A172 (cell line): Measurements from ENCODE around the gene RET. TPM values are rescaled to one million over a fixed set of nuclear protein-coding genes. Genes with fewer than 3 reads are reported as not detected.
"Not testable (repeated sequence)": the region's sequence is repeated elsewhere in the genome, so short reads cannot be mapped to it uniquely, and the experiment has no call there.

ENCODE experiments used
- DNase-seq: peaks from one replicate; pipeline ENCODE4 v3.0.0-alpha.2; 2015; ENCODE audit warnings: low spot score
- total RNA-seq: library from RNA; depleted of rRNA; stranded (reverse); fragments of >200 nt; shearing (Covaris generic); gene quantifications from 2 replicates; pipeline ENCODE4 v1.2.3, GENCODE V29; 2014

Gene RET
- total RNA-seq, 1 experiment from 2014 or later: 5.3 TPM

DNA sequence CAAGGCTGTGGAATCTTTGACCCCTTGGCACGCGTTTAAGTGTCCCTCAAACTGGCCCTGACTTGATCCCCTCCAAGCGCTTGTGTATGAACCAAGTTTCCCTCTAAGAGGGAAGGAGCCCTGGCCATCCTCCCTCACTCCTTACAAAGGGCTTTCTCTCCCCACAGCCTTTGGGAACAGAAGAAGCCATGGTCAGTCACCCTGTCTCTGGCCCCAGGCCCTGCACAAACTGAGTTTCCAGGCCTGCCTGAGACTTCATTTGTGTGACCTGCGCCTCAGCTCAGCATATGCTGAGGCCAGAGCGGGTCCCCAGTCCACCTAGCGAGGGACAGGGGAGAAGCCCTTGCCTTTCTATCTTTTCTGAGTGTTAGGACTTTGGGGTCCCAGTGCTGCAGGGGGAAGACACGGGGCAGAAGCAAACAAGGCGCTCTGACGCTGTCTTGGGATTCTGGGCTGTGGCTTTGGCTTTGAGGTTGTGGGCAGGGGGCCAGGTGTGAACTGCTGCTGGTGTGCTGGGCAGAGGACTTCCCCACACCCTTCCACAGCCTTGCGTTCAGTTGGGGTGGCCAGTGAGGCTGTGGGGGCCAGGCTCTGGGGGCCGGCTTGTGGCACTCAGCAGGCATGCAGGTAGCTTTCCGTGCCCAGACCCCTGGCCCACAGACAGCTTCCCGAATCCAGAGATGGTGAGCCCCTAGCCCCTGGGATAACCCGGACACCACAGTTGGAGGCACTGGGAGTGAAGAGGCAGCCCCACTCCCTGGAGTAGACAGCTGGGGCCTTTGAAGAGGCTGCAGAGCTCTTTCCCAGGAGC lies 1.5 kb downstream of the RET start:
- DNase-seq: no peak

DNA sequence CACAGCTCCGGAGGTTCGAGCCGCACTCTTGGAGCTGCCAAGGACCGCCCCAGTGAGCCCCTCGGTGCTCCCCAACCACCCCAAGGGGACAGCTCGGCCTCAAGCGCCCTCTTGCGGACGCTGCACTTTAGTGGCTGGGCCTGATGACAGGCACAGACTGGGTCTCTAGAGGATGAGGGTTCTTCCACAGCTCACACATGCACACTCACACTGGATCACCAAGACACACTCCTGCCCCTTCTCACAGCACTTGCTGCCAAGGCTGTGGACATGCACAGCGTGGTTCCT lies 2.1 kb downstream of the RET start:
- DNase-seq: no peak

DNA sequence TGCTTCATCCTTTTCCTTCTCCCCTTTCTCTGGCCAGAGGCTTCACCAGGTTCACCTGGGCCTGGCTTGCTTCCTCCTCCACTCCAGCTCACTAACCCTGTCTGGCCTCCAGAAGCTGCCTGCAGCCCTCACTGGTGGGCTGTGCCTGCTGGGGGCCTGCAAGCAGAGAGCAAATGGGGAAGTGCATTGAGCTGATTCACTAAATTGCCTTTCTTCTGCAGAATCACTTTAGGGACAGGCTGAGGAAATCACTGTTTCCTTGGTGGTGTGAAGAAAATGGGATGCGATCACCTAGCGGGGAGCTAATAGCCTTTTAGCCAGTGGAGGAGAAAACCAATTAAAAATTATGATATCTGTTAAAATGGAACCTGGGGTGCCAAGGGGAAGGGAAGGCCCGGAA lies 3.0 kb downstream of the RET start:
- DNase-seq: no peak

DNA sequence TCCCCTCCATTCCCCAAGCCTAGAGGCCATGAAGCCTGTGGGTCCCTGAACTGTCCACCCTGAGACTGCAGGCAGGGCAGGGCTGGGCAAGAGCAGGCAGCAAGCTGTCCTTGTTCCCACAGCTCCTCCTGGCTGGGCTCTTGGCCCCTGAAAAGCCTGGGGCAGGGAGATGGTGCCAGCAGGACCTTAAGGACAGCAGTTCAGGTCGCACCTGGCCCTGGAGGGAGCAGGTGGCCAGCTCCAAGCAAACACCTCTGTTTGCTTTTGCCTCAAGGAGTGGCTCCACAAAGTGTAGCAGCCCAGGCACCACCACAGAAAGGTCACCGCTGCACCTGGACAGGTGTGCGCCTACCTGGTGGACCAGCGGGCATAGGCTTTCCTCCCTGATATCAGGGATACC lies 5.2 kb downstream of the RET start:
- DNase-seq: no peak

DNA sequence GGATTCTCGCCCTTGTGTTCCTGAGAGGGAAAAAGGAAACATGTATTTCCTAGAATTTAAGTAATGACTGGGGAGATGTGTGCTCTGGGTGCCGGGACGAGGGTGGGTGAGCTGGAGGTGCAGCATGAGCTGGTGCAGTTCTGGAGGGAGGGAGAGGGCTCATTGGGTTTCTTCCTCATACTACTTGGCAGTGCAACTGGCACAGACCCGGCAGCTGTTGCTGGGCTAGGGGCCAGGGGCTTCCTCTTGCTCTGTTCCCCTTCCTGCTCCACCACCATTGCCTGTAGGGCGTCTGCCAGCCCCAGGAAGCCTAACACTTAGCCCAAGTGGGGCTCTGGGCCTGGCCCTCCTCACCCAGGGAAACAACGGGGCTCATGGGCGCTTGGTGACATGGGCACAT lies 5.9 kb downstream of the RET start:
- no peak for DNase-seq

DNA sequence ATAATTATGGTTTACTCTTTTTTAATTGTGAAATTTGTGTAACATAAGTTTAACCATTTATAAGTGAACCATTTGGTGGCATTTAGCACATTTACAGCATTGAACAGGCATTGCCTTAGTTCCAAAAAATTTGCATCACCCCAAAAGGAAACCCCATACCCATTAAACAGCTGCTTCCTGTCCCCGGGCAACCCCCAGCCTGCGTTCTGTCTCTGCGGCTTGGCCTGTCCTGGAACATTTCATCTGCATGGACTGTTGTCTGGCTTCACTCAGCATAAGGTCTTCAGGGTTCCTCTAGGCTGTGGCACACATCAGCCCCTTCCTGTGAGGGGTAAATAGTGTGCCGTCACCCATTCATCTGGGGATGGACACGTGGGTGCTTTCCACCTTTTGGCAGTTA lies 6.9 kb downstream of the RET start:
- no peak for DNase-seq

DNA sequence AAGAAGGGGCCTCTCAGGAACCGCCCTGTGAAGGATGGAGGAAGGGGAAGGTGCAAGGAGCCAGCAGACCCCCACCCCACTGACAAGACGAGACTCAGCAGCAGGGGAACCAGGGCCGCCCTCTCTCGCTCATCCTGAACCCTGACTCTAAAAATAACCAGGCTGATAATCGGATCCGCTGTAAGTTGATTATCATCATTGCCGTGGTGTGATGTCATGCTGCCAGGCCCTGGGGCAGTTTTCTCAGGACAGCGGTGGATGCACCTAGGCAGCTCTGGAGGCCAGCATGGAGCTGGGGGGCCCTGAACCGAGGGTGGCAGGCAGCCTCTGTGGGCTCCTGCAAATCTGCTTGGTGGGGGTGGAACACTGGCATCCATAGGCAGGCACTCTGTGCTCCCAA lies 7.9 kb downstream of the RET start:
- no peak for DNase-seq

DNA sequence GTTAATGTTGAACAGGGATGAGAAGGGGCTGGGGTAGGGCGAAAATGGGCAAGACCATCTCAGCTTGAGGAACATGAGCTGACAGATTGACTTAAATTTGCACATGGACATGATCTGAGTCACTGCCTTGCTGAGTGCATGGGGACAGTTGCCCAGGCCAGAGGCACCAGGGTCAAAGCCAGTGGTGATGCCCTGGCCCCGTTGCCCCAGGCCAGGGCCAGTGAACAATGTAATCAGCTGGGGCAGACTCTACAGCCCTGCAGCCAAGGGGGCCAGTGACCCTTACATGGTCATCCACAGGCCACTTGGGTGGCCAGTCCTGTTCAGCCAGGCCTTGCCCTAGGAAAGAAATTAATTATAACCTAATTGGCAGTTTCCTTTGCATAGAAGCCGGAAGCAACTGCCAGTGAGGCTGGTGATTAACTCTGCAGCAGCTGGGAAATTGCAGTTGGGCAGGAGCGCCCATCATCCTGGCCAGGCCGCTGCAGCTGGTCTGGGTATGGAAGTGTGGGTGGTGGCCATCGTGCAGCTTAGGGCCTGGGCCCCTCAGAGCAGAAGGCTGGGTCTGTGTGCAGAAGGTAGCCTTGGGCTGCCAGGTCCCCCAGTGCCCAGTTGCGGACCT lies 9.6 kb downstream of the RET start:
- no peak for DNase-seq

DNA sequence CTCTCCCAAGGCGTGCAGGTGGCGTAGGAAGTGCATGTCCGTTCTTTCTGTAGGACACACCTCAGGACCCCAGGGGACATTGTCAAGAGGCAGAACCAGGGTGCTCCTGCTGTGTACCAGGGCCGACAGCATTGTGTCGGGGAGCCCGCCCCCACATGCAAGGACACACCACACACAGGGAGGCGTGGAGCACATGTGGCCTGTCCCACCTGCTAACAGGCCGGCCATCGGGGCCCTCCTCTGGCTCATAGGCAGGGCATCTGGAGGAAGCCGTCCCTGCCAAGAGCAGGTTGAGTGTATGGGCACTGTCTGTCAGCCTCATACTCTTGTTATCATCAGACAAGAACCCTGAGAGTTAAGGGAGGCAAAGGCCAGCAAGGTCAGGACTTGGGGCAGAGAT lies 12.7 kb downstream of the RET start:
- DNase-seq: no peak

DNA sequence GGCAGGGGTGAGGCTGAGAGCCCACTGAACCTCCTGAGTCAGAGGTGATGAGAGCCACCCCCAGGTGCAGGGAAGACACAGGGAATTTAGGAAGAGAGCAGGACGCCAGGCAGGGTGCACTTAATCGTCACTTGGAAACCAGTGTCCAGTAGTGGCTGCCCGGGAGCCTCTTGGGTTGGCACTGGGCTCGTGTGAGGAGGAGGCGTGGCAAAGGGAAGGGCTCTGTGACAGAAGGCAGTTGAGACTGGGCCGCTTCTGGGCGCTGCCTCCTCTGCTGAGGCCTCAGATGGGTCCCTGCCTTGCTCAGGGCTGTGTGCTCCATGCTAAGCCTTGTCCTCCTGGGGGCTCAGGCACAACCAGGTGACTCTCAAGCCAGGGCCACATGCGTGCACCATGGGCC lies 13.3 kb downstream of the RET start:
- DNase-seq: no peak

DNA sequence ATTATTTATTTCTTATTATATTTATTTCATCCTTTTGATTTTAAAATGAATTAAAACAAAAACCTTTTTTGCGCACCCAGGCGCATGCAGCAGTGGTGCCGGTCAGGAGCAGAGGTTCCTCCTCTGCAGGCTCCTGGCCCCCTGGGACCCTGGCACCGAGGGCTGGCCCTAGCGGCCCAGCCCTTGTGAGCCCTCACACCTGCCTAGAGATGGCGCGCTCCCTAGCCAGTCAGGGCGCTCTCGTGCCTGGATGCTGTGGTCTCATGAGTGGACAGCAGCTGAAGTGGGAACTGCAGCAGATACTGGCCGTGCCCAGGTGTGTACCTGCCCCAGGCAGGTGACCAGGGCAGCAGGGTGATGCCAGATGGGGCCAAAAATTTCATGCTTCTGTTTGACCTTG lies 13.8 kb downstream of the RET start:
- no peak for DNase-seq

DNA sequence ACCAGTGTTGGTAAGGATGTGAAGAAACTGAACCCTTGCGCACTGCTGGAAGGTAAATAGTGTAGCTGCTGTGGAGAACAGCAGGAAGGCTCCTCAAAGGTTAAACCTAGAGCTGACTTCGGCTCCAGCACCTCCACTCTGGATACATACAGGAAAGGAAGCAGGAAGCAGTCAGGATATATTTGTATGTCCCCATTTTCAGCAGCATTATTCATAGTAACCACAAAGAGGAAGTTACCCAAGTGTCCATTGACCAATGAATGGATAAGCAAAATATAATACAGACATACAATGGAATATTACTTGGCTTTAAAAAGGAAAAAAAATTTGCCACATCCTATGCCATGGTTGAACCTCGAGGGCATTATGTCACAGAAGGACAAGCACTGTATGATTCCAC lies 15.0 kb downstream of the RET start:
- DNase-seq: no peak

DNA sequence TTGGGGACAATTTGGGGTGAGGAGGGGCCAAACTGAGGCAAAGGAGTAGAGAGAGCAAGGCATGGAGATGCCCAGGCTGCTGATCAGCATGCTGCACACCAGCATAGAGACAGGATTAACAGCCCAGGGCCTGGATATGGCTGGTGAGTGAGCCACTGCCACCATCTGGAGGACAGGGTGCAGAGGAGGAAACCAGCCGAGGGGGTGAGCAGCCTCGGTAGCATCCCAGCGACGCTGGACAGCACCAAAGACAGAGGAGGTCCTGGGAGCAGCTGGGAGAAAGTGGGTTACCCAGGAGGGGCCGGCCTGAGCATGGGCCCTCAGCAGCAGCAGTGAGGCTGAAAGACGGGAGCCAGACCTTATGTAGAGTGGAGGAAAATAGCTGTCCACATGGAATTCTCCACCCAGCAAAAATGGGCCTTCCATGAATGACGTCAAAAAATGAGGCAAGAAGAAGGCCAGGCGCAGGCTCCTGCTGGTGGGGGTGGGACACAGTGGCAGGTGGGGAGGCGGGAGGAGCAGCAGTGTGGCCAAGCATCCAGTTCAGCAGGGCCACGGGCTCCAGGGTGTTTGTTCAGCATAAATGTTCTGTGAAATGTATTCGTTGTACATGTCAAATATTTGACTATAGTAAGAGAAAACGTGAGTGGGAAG lies 16.7 kb downstream of the RET start:
- no peak for DNase-seq

DNA sequence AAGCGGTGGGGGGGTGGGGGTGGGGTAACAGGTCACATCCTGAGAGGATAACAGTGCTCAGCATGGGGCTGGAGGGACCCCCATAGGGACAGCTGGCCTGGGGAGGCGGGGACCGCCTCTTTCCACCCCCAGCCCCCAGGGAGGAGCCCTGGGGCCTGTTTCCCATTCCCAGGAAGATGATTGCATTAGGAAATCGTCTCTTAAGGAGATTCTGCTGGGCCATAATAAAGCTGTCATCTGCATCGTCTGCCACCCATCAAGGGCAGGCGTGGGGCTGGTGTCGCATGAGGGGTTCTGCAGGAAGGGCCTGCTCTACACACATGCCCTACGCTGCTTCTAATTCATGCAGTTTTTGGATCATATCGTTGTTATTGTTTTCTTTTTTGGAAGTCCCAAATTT lies 17.2 kb downstream of the RET start:
- no peak for DNase-seq

DNA sequence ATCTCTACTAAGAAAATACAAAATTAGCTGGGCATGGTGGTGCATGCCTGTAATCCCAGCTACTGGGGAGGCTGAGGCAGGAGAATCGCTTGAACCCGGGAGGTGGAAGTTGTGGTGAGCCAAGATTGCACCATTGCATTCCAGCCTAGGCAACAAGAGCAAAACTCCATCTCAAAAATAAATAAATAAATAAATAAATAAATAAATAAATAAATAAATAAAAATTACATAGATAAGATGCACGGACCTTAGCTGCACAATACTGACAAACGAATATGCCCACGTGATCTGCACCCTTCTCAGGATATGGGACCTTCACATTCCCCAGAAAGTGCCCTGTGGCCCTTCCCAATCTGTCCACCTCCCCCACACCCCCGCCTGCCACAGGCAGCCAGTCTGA lies 22.5 kb downstream of the RET start:
- DNase-seq: not testable (repeated sequence)

DNA sequence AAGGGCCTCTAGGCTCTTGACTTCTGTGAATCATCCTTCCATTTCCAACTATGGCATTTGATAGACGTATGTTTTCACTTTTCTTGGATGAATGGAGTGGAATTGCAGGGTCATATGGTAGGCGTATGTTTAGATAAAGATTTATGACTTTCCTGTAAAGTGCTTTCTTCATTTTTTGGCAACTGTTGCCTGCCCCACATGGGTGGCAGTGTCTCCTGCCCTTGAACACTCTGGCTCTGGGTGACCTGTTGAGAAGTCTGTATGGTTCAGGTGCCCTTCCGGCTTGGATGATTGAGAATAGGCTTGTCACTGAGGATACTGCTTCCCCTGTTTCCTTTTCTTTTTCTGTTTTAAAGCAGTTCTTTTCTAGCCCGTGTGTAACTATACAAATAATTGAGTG lies 23.1 kb downstream of the RET start:
- DNase-seq: no peak

DNA sequence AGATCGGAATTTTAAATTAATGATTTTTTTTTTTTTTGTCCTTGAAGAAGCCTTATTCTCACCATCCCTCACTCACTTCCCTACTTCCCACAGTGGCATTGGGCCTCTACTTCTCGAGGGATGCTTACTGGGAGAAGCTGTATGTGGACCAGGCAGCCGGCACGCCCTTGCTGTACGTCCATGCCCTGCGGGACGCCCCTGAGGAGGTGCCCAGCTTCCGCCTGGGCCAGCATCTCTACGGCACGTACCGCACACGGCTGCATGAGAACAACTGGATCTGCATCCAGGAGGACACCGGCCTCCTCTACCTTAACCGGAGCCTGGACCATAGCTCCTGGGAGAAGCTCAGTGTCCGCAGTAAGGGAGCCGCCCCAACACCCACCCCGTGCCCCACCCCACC lies 23.5 kb downstream of the RET start:
- no peak for DNase-seq

DNA sequence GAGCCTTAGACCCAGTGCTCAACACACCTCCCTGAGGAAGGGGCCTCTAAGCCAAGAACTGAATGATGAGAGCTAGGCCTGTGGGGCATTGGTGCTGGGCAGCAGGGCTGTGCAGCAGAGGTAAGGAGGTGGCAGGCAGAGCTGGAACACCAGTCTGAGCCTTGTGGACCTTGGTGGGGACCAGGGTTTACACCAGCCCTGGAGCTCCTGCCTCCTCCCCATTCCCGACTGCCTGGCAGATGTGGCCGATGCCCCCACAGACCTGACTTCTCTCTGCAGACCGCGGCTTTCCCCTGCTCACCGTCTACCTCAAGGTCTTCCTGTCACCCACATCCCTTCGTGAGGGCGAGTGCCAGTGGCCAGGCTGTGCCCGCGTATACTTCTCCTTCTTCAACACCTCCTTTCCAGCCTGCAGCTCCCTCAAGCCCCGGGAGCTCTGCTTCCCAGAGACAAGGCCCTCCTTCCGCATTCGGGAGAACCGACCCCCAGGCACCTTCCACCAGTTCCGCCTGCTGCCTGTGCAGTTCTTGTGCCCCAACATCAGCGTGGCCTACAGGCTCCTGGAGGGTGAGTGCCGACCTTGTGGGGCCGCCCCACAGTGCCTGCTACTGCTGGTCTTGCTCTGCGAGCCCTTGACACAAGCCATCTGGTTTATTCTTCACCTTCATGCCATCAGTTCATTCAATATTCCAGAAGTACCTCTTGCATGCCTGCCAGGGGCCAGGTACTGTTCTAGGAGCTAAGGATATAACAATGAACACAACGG lies 25.4 kb downstream of the RET start:
- DNase-seq: no peak

DNA sequence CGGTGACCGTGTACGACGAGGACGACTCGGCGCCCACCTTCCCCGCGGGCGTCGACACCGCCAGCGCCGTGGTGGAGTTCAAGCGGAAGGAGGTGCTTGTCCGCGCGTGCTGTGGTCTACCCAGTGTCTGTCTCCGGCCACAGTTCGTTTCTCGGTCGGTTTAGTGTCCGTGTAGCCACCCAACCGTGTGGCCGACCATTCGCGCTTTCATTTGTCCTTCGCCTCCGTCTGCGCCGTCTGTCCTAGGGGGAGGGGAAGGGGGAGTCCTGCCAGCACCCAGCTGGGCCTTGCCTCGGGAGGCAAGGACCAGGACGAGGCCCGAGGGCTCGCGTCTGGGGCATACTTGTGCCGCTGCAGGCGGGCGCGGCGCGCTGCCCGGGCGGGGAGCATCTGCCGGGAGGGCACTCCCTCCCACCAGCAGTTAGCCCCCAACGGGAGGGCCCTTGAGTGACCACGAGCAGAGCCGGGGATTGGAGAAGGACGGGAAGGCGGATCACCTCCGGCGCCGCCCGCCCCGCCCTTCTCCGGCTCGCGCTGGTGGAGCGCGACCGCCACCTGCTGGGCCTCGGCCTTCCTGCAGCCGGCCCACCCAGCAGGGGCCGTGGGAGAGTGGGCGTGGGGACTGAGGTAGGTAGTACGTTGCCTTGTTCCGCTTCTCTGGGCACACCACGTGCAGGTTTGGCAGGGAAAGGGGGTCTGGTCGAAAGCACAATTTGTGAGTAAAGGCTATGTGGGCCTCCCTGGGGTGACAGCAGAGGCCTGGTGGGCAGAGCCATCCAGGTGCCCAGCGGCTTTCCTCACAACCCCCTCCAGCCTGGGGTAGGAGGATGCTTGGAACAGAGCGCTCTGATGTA lies 28.5 kb downstream of the RET start:
- peak; percentile 49 for DNase-seq

DNA sequence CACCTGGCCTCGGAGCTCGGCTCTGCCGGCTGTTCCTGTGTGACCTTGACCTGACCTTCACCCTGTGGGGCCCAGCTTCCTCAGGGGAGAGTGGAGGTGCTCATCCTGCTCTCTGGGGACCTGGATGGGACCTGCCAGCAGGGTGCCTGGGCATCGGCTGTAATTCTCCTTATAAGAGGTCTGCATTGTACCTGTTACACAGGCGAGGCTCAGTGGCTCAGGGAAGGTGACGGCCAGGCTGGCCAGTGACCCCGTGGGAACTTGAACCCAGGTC lies 29.0 kb downstream of the RET start:
- DNase-seq: no peak

DNA sequence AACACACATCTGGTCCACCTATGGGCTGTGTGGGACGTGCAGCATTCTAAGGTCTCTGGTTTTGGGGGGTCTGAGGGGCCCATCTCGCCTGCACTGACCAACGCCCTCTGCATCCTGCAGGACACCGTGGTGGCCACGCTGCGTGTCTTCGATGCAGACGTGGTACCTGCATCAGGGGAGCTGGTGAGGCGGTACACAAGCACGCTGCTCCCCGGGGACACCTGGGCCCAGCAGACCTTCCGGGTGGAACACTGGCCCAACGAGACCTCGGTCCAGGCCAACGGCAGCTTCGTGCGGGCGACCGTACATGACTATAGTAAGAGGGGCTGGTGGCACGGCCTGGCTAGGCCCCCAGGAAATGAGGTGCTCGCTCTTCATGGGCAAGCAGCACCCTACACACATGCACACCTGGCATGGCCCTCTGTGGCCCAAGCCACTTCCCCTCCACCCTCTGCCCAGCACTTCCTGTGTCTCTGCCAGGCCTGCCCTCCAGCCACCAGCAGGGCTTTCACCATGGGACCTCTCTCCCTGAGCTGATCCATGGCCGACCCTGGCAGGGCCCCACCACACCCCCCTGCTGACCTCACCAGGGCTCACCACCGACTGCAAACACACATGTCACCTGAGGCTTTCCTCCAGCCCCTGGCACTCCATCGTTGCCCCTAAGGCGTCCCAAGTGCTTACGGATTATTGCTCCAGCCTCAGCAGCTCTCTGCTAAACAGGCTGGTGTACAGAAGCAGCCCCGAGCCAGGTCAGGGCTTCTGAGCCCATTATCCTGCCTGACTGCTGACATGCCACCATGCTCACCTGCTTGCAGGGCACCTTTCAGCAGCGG lies 29.6 kb downstream of the RET start:
- no peak for DNase-seq
